ENCODE results near the gene PRDM16. TPM values are rescaled to one million over a fixed set of nuclear protein-coding genes. Genes with fewer than 3 reads are reported as not detected.

Gene PRDM16
- total RNA-seq, 1 experiment from 2014 or later = 22.3 TPM

- Histone ChIP-seq H3K4me3 (ENCODE audit: low read depth in 2 of 2, low read length in 2 of 2) (no peak overlapping the region), H3K27me3 (ENCODE audit: control insufficient read depth, insufficient read depth, low read length) (no peaks in the 10 kb centered on the region), H3K27ac (ENCODE audit: low read length) (no peak overlapping the region), H3K4me1 (ENCODE audit: control insufficient read depth, insufficient read depth, low read length) (peaks cover 22% of the 10 kb centered on the region), H3K9me3 (ENCODE audit: control insufficient read depth, insufficient read depth, low read depth, low read length) (no peaks in the 10 kb centered on the region), H3K36me3 (ENCODE audit: control insufficient read depth, insufficient read depth, low read length) (no peaks in the 10 kb centered on the region)
- DNase-seq (ENCODE audit: low read depth, low spot score) (no peak), ATAC-seq (no peak)
- CTCF ChIA-PET = no interaction called here
- TF ChIP-seq POLR2AphosphoS5 (IDR thresholded peaks at IDR 0.05; ENCODE audit: low read depth, low read length) (no peak), TCF7L2 (IDR thresholded peaks at IDR 0.05; ENCODE audit: low read depth, low read length) (no peak)
- BruUV-seq (replicated peaks) = no TSS peak
- intact Hi-C loops (cut with micrococcal nuclease; ENCODE audit: unreplicated experiment) = no loop called here
- POLR2A ChIA-PET = no interaction called here
- in situ Hi-C loops (cut with HindIII; ENCODE audit: low pct_unique_long_range_greater_than_20kb, low sequenced_read_pairs) = no loop called here
These were observed 6.2 kb upstream of the PRDM16 start for GRCh38 chr1:3062616-3063378.

DNA sequence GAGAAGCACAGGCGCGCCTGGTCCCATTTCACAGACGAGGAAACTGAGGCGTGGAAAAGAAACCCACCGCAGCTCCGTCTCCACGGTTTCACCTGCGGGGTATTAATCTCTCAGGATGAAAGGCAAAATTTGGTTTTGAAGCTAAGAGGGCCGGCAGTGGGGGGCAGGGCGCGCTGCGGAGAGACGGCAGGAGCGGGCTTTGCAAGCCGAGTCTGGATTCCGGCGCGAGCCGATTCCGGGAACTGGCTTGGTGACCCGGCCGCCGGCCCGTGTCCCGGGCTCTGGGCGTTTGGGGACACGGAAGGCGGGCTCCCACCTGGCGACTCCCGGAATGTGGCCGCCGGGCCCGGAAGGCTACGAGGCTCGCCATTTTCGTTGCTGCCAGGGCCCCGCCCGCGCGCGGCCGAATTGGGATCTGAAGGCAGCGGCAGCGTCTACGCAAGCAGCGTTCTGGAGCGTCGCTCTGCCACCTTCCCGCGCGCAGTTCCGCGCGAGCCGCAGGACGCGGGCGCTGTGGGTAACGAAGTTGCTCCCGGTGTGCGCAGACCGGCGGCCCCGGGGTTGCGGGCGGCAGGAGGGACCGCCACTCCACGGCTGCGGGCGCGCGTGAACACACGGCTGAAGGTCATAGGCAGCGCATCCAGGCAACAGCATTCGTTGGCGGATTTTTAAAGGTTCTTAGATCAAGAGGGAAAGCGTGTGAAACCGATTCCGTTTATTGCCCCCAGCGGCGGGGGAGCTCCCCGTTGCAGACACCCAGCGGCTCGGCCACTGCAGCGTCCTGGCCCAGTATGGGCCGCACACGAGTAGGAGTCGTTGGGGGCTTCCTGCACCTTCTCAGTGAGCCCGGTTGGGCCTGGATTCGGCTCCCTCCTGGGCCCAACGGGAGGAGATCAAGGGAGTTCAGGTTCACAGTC is 5.4 kb upstream of the PRDM16 start:
- DNase-seq (ENCODE audit: low read depth, low spot score) (no peak), ATAC-seq (no peak)
- Histone ChIP-seq H3K27ac (ENCODE audit: low read length) (no peak overlapping the region), H3K36me3 (ENCODE audit: control insufficient read depth, insufficient read depth, low read length) (no peaks in the 10 kb centered on the region), H3K9me3 (ENCODE audit: control insufficient read depth, insufficient read depth, low read depth, low read length) (no peaks in the 10 kb centered on the region), H3K4me3 (ENCODE audit: low read depth in 2 of 2, low read length in 2 of 2) (no peak overlapping the region), H3K4me1 (ENCODE audit: control insufficient read depth, insufficient read depth, low read length) (peaks cover 22% of the 10 kb centered on the region), H3K27me3 (ENCODE audit: control insufficient read depth, insufficient read depth, low read length) (no peaks in the 10 kb centered on the region)
- intact Hi-C loops (cut with micrococcal nuclease; ENCODE audit: unreplicated experiment) (no loop called here), in situ Hi-C loops (cut with HindIII; ENCODE audit: low pct_unique_long_range_greater_than_20kb, low sequenced_read_pairs) (no loop called here)
- POLR2A ChIA-PET = no interaction called here
- CTCF ChIA-PET = no interaction called here
- no peak for TF ChIP-seq POLR2AphosphoS5 (IDR thresholded peaks at IDR 0.05; ENCODE audit: low read depth, low read length)
- TF ChIP-seq, protein P1, sequence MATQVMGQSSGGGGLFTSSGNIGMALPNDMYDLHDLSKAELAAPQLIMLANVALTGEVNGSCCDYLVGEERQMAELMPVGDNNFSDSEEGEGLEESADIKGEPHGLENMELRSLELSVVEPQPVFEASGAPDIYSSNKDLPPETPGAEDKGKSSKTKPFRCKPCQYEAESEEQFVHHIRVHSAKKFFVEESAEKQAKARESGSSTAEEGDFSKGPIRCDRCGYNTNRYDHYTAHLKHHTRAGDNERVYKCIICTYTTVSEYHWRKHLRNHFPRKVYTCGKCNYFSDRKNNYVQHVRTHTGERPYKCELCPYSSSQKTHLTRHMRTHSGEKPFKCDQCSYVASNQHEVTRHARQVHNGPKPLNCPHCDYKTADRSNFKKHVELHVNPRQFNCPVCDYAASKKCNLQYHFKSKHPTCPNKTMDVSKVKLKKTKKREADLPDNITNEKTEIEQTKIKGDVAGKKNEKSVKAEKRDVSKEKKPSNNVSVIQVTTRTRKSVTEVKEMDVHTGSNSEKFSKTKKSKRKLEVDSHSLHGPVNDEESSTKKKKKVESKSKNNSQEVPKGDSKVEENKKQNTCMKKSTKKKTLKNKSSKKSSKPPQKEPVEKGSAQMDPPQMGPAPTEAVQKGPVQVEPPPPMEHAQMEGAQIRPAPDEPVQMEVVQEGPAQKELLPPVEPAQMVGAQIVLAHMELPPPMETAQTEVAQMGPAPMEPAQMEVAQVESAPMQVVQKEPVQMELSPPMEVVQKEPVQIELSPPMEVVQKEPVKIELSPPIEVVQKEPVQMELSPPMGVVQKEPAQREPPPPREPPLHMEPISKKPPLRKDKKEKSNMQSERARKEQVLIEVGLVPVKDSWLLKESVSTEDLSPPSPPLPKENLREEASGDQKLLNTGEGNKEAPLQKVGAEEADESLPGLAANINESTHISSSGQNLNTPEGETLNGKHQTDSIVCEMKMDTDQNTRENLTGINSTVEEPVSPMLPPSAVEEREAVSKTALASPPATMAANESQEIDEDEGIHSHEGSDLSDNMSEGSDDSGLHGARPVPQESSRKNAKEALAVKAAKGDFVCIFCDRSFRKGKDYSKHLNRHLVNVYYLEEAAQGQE (IDR thresholded peaks at IDR 0.05; ENCODE audit: insufficient read depth in 1 of 2, low read depth in 2 of 2, low read length in 1 of 2) = no peak
- no peak for TF ChIP-seq CTCF (IDR thresholded peaks at IDR 0.05)
- no peak for TF ChIP-seq TCF7L2 (IDR thresholded peaks at IDR 0.05; ENCODE audit: low read depth, low read length)
- no peak for TF ChIP-seq SIN3A (IDR thresholded peaks at IDR 0.05; ENCODE audit: borderline replicate concordance, insufficient read depth, low read depth, low read length)
- no TSS peak for BruUV-seq (replicated peaks)
